Measurements from ENCODE around the gene HDAC2.

Gene HDAC2

DNA sequence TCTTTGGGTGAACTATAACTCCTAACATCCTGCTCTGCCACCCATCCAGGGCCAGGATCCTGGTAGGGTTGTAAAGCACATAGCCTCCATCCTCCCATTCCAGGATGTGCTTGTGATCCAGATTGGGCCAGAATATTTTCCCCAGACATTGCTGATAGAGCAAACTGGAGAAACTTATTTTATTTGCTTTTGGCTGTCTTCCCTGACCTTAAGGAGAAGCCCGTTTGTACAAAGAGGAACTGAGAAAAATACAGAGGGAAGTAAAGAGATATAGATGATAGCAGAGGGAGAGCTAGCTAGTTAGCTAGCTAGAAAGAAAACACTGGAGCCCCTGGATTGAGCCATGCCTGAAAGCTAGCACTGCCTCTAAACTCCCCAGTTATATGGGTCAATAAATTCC is 9.0 kb upstream of the HDAC2 start:
- no peak for DNase-seq (ENCODE audit: extremely low spot score)
- TF ChIP-seq, protein P1, sequence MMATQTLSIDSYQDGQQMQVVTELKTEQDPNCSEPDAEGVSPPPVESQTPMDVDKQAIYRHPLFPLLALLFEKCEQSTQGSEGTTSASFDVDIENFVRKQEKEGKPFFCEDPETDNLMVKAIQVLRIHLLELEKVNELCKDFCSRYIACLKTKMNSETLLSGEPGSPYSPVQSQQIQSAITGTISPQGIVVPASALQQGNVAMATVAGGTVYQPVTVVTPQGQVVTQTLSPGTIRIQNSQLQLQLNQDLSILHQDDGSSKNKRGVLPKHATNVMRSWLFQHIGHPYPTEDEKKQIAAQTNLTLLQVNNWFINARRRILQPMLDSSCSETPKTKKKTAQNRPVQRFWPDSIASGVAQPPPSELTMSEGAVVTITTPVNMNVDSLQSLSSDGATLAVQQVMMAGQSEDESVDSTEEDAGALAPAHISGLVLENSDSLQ (IDR thresholded peaks at IDR 0.05) = no peak
- TF ChIP-seq TARDBP (IDR thresholded peaks at IDR 0.05) (no peak), L3MBTL2 (conservative IDR thresholded peaks at IDR 0.05) (no peak), BHLHE40 (IDR thresholded peaks at IDR 0.05; ENCODE audit: borderline replicate concordance) (no peak), ARNT (IDR thresholded peaks at IDR 0.05) (no peak), SUZ12 (IDR thresholded peaks at IDR 0.05) (no peak), FOXM1 (IDR thresholded peaks at IDR 0.05; ENCODE audit: borderline replicate concordance) (no peak), SP1 (IDR thresholded peaks at IDR 0.05) (no peak), FOXK2 (IDR thresholded peaks at IDR 0.05) (no peak), CTBP1 (IDR thresholded peaks at IDR 0.05; ENCODE audit: borderline replicate concordance) (no peak)
- CTCF ChIA-PET = interaction anchor here (0.9 kb wide), 1 partner anchor 128 kb away, joined by 4 read pairs; no protein-coding TSS in a partner anchor
- POLR2A ChIA-PET = interaction anchor here (2.2 kb wide), 1 partner anchor 9 kb away, joined by 10 read pairs; the partner anchor contains the start of gene HDAC2

DNA sequence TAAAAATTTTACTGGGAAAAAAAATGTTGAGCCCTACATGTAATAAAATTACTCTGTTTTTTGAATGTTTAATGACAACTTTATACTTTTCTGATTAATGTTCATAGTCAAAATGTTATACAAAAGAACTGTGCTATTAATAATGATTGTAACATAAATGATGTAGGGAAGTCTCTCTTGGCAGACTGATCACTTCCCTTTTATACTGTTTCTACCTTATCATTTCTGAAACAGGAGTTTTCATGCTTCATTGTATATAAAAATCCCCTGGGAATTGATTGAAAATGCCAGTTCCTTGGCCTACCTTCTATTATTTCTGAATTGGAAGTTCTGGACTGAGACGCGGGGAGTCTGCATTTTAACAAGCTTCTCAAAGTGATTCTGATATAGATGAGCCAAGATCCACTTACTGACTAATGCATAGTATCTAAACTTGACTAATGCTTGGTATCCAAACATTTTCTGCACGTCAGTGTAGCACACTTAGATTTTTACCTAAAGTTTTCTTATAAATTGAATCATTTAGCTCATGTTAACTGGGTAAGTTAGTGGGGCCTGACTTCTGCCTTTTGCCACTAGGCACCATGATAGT is 7.2 kb upstream of the HDAC2 start:
- CTCF ChIA-PET = interaction anchor here (0.8 kb wide), 1 partner anchor 17 kb away, joined by 3 read pairs; no protein-coding TSS in a partner anchor
- no peak for DNase-seq (ENCODE audit: extremely low spot score)
- POLR2A ChIA-PET = no interaction called here
- TF ChIP-seq FOXM1 (IDR thresholded peaks at IDR 0.05; ENCODE audit: borderline replicate concordance) (no peak), LEF1 (IDR thresholded peaks at IDR 0.05; ENCODE audit: borderline replicate concordance) (no peak), ARNT (IDR thresholded peaks at IDR 0.05) (no peak), FOXK2 (IDR thresholded peaks at IDR 0.05) (no peak), SUZ12 (IDR thresholded peaks at IDR 0.05) (no peak), BHLHE40 (IDR thresholded peaks at IDR 0.05; ENCODE audit: borderline replicate concordance) (no peak), NFRKB (IDR thresholded peaks at IDR 0.05) (no peak), CTBP1 (IDR thresholded peaks at IDR 0.05; ENCODE audit: borderline replicate concordance) (no peak), TARDBP (IDR thresholded peaks at IDR 0.05) (no peak), ELF4 (IDR thresholded peaks at IDR 0.05) (no peak), SP1 (IDR thresholded peaks at IDR 0.05) (no peak), ZNF384 (IDR thresholded peaks at IDR 0.05) (no peak), L3MBTL2 (conservative IDR thresholded peaks at IDR 0.05) (no peak), FOXA1 (IDR thresholded peaks at IDR 0.05) (no peak), HDGF (IDR thresholded peaks at IDR 0.05; ENCODE audit: borderline replicate concordance) (no peak)
- TF ChIP-seq, protein P1 (IDR thresholded peaks at IDR 0.05) = no peak

DNA sequence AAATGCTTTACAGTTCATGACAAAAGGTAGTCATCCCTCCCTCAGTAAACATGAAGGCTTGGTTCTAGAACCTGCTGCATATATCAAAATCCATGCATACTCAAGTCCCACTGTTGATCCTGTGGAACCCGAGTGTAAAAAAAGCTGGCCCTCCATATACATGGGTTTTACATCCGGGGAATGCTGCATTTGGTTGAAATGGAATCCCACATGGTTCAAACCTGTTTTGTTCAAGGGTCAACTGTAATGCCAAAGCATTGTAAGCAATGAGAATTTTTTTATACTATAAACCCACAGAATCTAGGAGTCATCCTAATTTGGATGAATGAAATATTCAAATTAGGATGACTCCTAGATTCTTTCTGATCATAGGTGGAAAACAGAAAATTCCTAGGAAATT is 5.9 kb upstream of the HDAC2 start:
- no peak for DNase-seq (ENCODE audit: extremely low spot score)
- TF ChIP-seq BHLHE40 (IDR thresholded peaks at IDR 0.05; ENCODE audit: borderline replicate concordance) (no peak), FOXA1 (IDR thresholded peaks at IDR 0.05) (no peak), ZNF384 (IDR thresholded peaks at IDR 0.05) (no peak), NFRKB (IDR thresholded peaks at IDR 0.05) (no peak), ELF4 (IDR thresholded peaks at IDR 0.05) (no peak), FOXK2 (IDR thresholded peaks at IDR 0.05) (no peak), HDGF (IDR thresholded peaks at IDR 0.05; ENCODE audit: borderline replicate concordance) (no peak), LEF1 (IDR thresholded peaks at IDR 0.05; ENCODE audit: borderline replicate concordance) (no peak), CTBP1 (IDR thresholded peaks at IDR 0.05; ENCODE audit: borderline replicate concordance) (no peak)
- ChIA-PET CTCF (no interaction called here), POLR2A (no interaction called here)

DNA sequence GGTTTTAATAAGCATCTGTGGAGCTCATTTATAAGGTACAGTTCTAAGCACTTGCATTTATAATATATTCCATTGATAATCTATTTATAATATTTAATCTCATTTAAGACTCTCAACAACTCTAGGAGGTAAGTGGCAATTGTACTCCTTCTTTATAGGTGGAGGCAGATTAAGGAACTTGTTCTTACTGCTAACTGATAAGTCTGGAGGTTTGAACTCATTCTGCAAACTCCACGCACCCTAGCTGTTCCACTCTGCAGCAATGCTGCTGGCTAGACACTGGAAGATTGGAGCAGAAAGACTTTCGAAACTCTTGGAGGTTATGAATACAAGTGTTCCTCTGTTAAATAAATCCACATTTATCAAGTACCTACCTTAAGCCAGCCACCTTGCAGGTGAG is 793 bp upstream of the HDAC2 start:
- DNase-seq (ENCODE audit: extremely low spot score) = peak; percentile 13
- CTCF ChIA-PET = interaction anchor here (0.9 kb wide), 1 partner anchor 9 kb away, joined by 4 read pairs; no protein-coding TSS in a partner anchor
- TF ChIP-seq NFRKB (IDR thresholded peaks at IDR 0.05) (no peak), LEF1 (IDR thresholded peaks at IDR 0.05; ENCODE audit: borderline replicate concordance) (no peak), ZNF384 (IDR thresholded peaks at IDR 0.05) (no peak), FOXK2 (IDR thresholded peaks at IDR 0.05) (no peak), TARDBP (IDR thresholded peaks at IDR 0.05) (no peak)
- POLR2A ChIA-PET = interaction anchor here (1.1 to 2.4 kb wide), 5 partner anchors 9 to 30 kb away, joined by 3 to 10 read pairs (median 4); no protein-coding TSS in a partner anchor

DNA sequence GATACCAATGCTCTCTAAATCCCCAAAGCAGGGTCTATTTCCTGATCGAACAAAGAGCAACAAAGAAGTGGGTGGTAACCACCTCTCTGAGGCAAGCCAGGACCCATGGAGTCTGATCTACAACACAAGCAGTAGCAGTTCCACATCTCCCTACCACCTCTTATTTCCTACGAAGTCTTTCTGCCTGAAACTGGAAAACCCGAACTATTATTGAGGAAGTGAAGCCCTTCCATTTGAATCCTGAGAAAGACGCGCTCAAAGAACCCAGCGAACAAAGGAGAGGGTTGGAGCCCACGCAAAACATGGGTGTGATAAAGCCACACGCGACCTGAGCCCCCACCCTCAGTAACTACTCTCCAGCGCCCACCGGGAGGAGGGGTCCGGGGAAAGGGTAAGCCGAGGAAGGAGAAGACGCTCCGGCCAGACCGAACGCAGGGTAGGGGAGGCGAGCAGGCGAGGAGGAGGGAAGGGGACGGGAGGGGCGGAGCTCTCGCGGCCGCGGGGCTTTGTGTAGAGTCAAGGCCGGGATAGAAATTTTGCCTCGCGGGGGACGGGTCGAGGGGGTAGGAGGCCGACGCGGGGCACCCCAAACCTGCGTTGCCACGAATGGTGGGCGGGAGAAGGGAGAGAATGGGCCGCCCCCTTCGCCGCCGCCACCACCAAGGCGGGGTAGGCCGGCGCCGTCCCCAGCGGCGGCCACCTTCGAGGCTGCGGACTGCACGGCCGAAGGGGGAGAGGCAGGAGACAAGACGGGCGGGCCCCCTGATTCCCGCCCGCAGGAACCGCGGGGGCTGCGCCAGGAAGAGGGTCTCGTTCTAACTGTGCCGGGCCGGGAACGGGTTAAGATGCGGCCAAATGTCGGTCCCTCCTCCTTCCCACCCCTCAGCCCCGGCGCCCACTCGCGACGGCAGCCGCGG is 802 bp downstream of the HDAC2 start:
- POLR2A ChIA-PET = interaction anchor here (0.6 to 2.4 kb wide), 4 partner anchors 11 to 13 kb away, joined by 4 to 10 read pairs (median 6); no protein-coding TSS in a partner anchor
- TF ChIP-seq LEF1 (IDR thresholded peaks at IDR 0.05; ENCODE audit: borderline replicate concordance) (no peak), TARDBP (IDR thresholded peaks at IDR 0.05) (no peak), L3MBTL2 (conservative IDR thresholded peaks at IDR 0.05) (peak; percentile 7)

DNA sequence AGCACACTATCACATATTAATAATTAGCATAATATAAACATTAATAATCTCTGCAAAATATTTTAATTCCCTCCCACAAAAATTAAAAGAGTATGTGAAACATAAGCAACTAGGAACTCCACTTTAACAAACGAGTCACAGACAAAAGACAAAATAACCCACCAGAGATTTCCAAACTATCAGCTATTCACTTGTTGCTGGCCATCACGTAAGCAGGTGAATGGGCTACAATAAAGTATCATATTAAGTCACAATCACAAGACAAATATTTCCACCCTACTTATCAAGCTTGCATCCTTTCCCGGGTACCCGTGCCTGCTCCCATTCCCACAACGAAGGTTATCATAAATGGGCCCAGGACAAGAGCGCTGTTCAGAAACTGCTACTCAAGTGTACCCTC is 2.5 kb downstream of the HDAC2 start:
- TF ChIP-seq SP1 (IDR thresholded peaks at IDR 0.05) (no peak), FOXK2 (IDR thresholded peaks at IDR 0.05) (no peak), HDGF (IDR thresholded peaks at IDR 0.05; ENCODE audit: borderline replicate concordance) (no peak), FOXM1 (IDR thresholded peaks at IDR 0.05; ENCODE audit: borderline replicate concordance) (no peak), LEF1 (IDR thresholded peaks at IDR 0.05; ENCODE audit: borderline replicate concordance) (no peak), BHLHE40 (IDR thresholded peaks at IDR 0.05; ENCODE audit: borderline replicate concordance) (no peak), FOXA1 (IDR thresholded peaks at IDR 0.05) (no peak), CTBP1 (IDR thresholded peaks at IDR 0.05; ENCODE audit: borderline replicate concordance) (no peak), SUZ12 (IDR thresholded peaks at IDR 0.05) (no peak), ELF4 (IDR thresholded peaks at IDR 0.05) (no peak), ZNF384 (IDR thresholded peaks at IDR 0.05) (no peak), NFRKB (IDR thresholded peaks at IDR 0.05) (no peak), TARDBP (IDR thresholded peaks at IDR 0.05) (no peak), ARNT (IDR thresholded peaks at IDR 0.05) (no peak), L3MBTL2 (conservative IDR thresholded peaks at IDR 0.05) (no peak)
- TF ChIP-seq, protein P1 (IDR thresholded peaks at IDR 0.05) = no peak
- no peak for DNase-seq (ENCODE audit: extremely low spot score)
- ChIA-PET CTCF (no interaction called here), POLR2A (interaction anchor here (1.3 kb wide), 1 partner anchor 9 kb away, joined by 4 read pairs; no protein-coding TSS in a partner anchor)

More for the DNA sequence above, 802 bp downstream of the HDAC2 start:
- CTCF ChIA-PET = no interaction called here
- DNase-seq (ENCODE audit: extremely low spot score) = peak; percentile 62
